Fibroblast of lung (primary cell): Measurements from ENCODE around the gene LSAMP. TPM values are rescaled to one million over a fixed set of nuclear protein-coding genes. Genes with fewer than 3 reads are reported as not detected.
A peak's percentile ranks its signal among the peaks of the same experiment; 100 is the strongest.

Experiments used
- DNase-seq, 2 donors: peaks; one replicate each; pipeline versions ENCODE4 v3.0.0 to v3.0.0-alpha.2; 2010; ENCODE audit warnings: low read depth in 2 of 2
- H2AFZ ChIP-seq: 2 replicates; pipeline ENCODE4 v1.5.1; 2012; ENCODE audit warnings: low read length, control low read depth, inconsistent platforms
- H3K27ac ChIP-seq: 2 replicates; pipeline ENCODE4 v1.5.1; 2011; ENCODE audit warnings: low read length, control low read depth; ENCODE audit not compliant: insufficient read depth
- H3K27me3 ChIP-seq: 2 replicates; pipeline ENCODE4 v1.5.1; 2011; ENCODE audit warnings: mild to moderate bottlenecking, low read length; ENCODE audit not compliant: control insufficient read depth, insufficient read depth
- H3K36me3 ChIP-seq: 2 replicates; pipeline ENCODE4 v1.5.1; 2011; ENCODE audit warnings: low read length; ENCODE audit not compliant: control insufficient read depth, insufficient read depth
- H3K4me1 ChIP-seq: 2 replicates; pipeline ENCODE4 v1.5.1; 2011; ENCODE audit warnings: low read length; ENCODE audit not compliant: control insufficient read depth, insufficient read depth; ENCODE audit errors: extremely low read depth
- H3K4me2 ChIP-seq: 2 replicates; pipeline ENCODE4 v1.5.1; 2011; ENCODE audit warnings: low read length, control low read depth; ENCODE audit not compliant: insufficient read depth; ENCODE audit errors: extremely low read depth
- H3K4me3 ChIP-seq, 4 experiments: fragments of 200-600 bp in 1 of 4; sonication (generic) in 1 of 4; replicated peaks in 1 of 4; 2 replicates each; pipeline ENCODE4 v1.5.1; 2011 to 2016; ENCODE audit warnings: low read length in 4 of 4, low read depth in 3 of 4, mild to moderate bottlenecking in 3 of 4, control low read depth in 2 of 4, inconsistent platforms in 1 of 4, mixed read lengths in 1 of 4; ENCODE audit not compliant: insufficient read depth in 1 of 4; ENCODE audit errors: control extremely low read depth in 1 of 4
- H3K79me2 ChIP-seq: 2 replicates; pipeline ENCODE4 v1.5.1; 2012; ENCODE audit warnings: mild to moderate bottlenecking, low read length, inconsistent platforms; ENCODE audit not compliant: control insufficient read depth, insufficient read depth
- H3K9ac ChIP-seq: 2 replicates; pipeline ENCODE4 v1.5.1; 2011; ENCODE audit warnings: mild to moderate bottlenecking, low read length, control low read depth; ENCODE audit not compliant: insufficient read depth
- H3K9me3 ChIP-seq: 2 replicates; pipeline ENCODE4 v1.5.1; 2012; ENCODE audit warnings: low read depth, low read length; ENCODE audit not compliant: control insufficient read depth, insufficient read depth
- H4K20me1 ChIP-seq: 2 replicates; pipeline ENCODE4 v1.5.1; 2011; ENCODE audit warnings: low read length; ENCODE audit not compliant: control insufficient read depth, insufficient read depth; ENCODE audit errors: extremely low read depth
- CTCF ChIP-seq, 2 donors: IDR thresholded peaks in 1 of 2; conservative IDR thresholded peaks in 1 of 2; 1 replicate in 1 of 2; 2 replicates in 1 of 2; pipeline ENCODE4 v1.5.1; 2011 to 2012; ENCODE audit warnings: low read length in 2 of 2, control low read depth in 1 of 2, inconsistent platforms in 1 of 2, low read depth in 1 of 2, mild to moderate bottlenecking in 1 of 2
- EZH2 ChIP-seq: IDR thresholded peaks from 2 replicates; pipeline ENCODE4 v1.5.1; 2012; ENCODE audit warnings: low read length, control low read depth, mild to moderate bottlenecking; ENCODE audit errors: missing control alignments
- polyA plus RNA-seq, 2 donors: library from polyadenylated mRNA; depleted of rRNA in 1 of 2; stranded (reverse) in 1 of 2; unstranded in 1 of 2; fragments of >200 nt; gene quantifications; 2 replicates each; pipeline ENCODE4 v1.2.1, GENCODE V29; 2011 to 2012; ENCODE audit warnings: missing spikeins in 1 of 2
- total RNA-seq: library from RNA; depleted of rRNA; stranded (reverse); fragments of >200 nt; gene quantifications from 2 replicates; pipeline ENCODE4 v1.2.1, GENCODE V29; 2014

The LSAMP gene
- total and polyA plus RNA-seq, 2 donors (not counting 1 experiment from before 2014, with no cell fraction given) = 4.8 to 5.9 TPM

DNA sequence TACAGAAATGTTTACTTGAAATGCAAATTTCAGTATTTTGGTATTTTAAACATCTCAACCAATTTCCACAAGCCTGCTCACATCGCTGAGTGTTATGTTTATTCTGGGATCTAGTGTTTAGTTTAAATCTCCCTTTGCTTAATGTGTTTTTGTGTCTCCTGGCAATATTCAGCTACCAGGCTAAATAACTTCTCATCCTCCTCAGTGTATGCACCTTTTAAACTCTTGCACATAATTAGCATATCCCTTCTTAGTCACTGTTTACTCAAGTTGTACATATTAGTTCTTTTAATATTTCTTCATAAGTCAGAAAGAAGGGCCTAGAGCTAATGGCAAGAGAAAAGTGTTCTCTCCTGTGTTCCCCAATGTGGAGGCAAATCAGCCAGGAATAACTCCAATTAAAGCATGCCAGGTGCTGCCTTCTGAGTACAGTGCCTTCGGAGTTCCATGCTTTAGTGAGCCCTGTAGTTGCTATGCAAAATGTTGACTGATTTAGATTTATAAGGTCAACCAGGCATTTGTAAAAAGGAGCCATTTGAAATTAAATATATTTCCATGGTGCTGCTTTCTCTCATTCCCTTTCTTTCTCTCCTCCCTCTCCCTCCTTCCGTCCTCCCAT, 587.7 kb downstream of the LSAMP start:
- no peaks in the 10 kb centered on the region for H3K79me2 ChIP-seq
- H3K4me1 ChIP-seq = peaks cover 3% of the 10 kb centered on the region
- no peaks in the 10 kb centered on the region for H3K36me3 ChIP-seq
- no peak overlapping the region for H3K4me2 ChIP-seq
- no peak overlapping the region for H3K9ac ChIP-seq
- TF ChIP-seq EZH2 = no peak
- no peak overlapping the region for H2AFZ ChIP-seq
- no peaks in the 10 kb centered on the region for H3K9me3 ChIP-seq
- no peaks in the 10 kb centered on the region for H4K20me1 ChIP-seq
- no peak overlapping the region for H3K27ac ChIP-seq
- H3K27me3 ChIP-seq = no peaks in the 10 kb centered on the region
- H3K4me3 ChIP-seq = no peak overlapping the region
- peak; percentile 35 to 59 for DNase-seq

GRCh38 chr3:115855911-115856310, 589.4 kb downstream of the LSAMP start:
- Histone ChIP-seq H4K20me1 (no peaks in the 10 kb centered on the region), H3K27ac (no peak overlapping the region), H3K4me2 (no peak overlapping the region), H3K9me3 (no peaks in the 10 kb centered on the region), H3K79me2 (no peaks in the 10 kb centered on the region), H2AFZ (no peak overlapping the region), H3K4me1 (peaks cover 3% of the 10 kb centered on the region), H3K9ac (no peak overlapping the region), H3K4me3 (no peak overlapping the region), H3K27me3 (no peaks in the 10 kb centered on the region), H3K36me3 (no peaks in the 10 kb centered on the region)
- TF ChIP-seq CTCF (conservative IDR thresholded peaks at IDR 0.05 in 1 of 2, IDR thresholded peaks at IDR 0.05 in 1 of 2; ENCODE audit: low read depth in 1 of 2, low read length in 2 of 2) = no peak
- TF ChIP-seq EZH2 = no peak
- peak; percentile 56 to 60 for DNase-seq

DNA sequence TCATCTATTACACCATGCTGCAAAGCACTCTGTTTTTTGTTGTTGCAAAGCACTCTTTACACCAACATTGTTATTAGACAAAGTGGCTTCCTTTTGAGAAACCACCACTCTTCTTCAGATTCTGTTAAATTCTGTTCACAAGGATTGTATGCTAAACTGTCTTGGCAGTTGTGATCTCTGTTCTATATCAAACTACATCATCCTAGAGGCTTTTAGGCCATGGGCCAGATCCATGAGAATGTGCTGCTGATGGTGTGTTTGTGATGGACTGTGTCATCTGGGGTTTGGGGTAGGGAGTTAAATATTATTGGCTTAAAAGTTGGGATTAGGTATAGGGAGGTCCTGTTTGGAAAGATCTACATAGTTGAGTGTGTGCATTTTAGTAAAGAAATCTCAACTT, 592.2 kb downstream of the LSAMP start:
- Histone ChIP-seq H3K4me1 (peaks cover 2% of the 10 kb centered on the region), H3K36me3 (no peaks in the 10 kb centered on the region), H2AFZ (no peak overlapping the region), H4K20me1 (no peaks in the 10 kb centered on the region), H3K4me3 (no peak overlapping the region), H3K27ac (no peak overlapping the region), H3K27me3 (no peaks in the 10 kb centered on the region), H3K79me2 (no peaks in the 10 kb centered on the region), H3K4me2 (no peak overlapping the region), H3K9ac (no peak overlapping the region), H3K9me3 (no peaks in the 10 kb centered on the region)
- DNase-seq = no peak
- TF ChIP-seq CTCF (conservative IDR thresholded peaks at IDR 0.05 in 1 of 2, IDR thresholded peaks at IDR 0.05 in 1 of 2; ENCODE audit: low read depth in 1 of 2, low read length in 2 of 2) (no peak), EZH2 (no peak)
